Gastrocnemius medialis (tissue), 4 donors: ENCODE data around the gene GALNT2.

ENCODE experiments used
- POLR2A ChIP-seq, 2 donors: fragments of 450-650 bp; IDR thresholded peaks; one replicate each; pipeline ENCODE4 v1.6.1; 2017; ENCODE audit warnings: antibody characterized with exemption in 2 of 2, mild to moderate bottlenecking in 2 of 2, moderate library complexity in 2 of 2
- TF ChIP-seq, protein P1 (sequence below), 5 experiments: fragments of 450-650 bp in 3 of 5; fragments of 200-600 bp in 2 of 5; sonication (generic) in 2 of 5; IDR thresholded peaks in 4 of 5; conservative IDR thresholded peaks in 1 of 5; 1 replicate in 4 of 5; 2 replicates in 1 of 5; pipeline ENCODE4 v1.5.1; 2016 to 2019; ENCODE audit warnings: antibody characterized with exemption in 5 of 5, mild to moderate bottlenecking in 3 of 5, moderate library complexity in 3 of 5

DNA sequence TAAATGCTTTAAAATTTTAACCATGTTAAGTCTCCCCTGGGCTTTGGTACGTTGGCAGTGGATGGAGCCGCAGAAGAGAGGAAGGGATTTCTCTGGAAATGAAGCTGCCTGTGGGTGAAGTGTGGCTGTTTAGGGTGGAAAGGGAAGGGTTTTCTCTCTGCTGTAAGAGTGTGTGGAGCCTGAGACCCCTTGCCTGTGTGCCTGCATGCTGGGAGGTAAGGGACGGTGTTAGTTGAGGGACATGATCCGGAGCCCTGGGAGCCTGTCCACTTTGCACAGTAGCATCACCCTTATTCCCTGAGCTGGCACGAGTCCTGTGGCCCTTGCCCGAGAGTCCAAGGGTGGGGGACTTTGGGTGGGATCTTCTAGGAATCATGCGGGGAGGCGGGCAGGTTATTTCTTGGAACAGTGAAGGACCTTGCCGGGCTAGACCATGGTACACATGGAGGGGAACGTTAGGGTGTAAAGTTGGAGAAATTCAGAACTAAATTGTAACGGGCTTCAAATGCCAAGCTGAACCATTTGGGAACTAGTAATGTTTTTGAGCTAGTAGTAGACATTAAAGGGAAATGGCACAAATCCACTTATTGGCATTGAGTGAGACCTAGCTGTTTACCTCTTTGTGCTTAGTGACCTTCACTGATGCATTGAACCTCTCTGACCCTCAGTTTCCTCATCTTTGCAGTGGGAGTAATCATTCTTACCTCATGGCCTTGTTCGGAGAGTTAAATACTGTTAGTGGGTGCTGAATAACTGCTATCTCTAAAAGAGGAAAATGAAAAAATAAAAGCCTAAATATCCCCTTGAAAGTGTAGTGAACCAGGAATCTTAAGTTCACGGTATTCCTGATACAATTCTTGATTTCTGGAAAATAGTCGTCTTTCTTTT lies 3.5 kb downstream of the GALNT2 start:
- TF ChIP-seq POLR2A (IDR thresholded peaks at IDR 0.05), result no peak
- TF ChIP-seq, protein P1, sequence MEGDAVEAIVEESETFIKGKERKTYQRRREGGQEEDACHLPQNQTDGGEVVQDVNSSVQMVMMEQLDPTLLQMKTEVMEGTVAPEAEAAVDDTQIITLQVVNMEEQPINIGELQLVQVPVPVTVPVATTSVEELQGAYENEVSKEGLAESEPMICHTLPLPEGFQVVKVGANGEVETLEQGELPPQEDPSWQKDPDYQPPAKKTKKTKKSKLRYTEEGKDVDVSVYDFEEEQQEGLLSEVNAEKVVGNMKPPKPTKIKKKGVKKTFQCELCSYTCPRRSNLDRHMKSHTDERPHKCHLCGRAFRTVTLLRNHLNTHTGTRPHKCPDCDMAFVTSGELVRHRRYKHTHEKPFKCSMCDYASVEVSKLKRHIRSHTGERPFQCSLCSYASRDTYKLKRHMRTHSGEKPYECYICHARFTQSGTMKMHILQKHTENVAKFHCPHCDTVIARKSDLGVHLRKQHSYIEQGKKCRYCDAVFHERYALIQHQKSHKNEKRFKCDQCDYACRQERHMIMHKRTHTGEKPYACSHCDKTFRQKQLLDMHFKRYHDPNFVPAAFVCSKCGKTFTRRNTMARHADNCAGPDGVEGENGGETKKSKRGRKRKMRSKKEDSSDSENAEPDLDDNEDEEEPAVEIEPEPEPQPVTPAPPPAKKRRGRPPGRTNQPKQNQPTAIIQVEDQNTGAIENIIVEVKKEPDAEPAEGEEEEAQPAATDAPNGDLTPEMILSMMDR (IDR thresholded peaks at IDR 0.05 in 4 of 5, conservative IDR thresholded peaks at IDR 0.05 in 1 of 5), result no peak
